RPMI8226 (cell line): ENCODE measurements around the gene TOLLIP.
"Not testable (repeated sequence)": the region's sequence is repeated elsewhere in the genome, so short reads cannot be mapped to it uniquely, and the experiment has no call there.

ENCODE experiments used
- DNase-seq: peaks from one replicate; pipeline ENCODE4 v3.0.0-alpha.2; 2015

TOLLIP gene

GRCh38 chr11:1279674-1280055 is 29.8 kb downstream of the TOLLIP start:
- DNase-seq = no peak

GRCh38 chr11:1278766-1279673 is 30.4 kb downstream of the TOLLIP start:
- no peak for DNase-seq

GRCh38 chr11:1277936-1278512 is 31.4 kb downstream of the TOLLIP start:
- DNase-seq = no peak

GRCh38 chr11:1276866-1277615 is 32.4 kb downstream of the TOLLIP start:
- no peak for DNase-seq

- DNase-seq = no peak
Measured at GRCh38 chr11:1276041-1276790, 33.2 kb downstream of the TOLLIP start.

- no peak for DNase-seq
Measured at GRCh38 chr11:1275021-1275420, 34.4 kb downstream of the TOLLIP start.

- no peak for DNase-seq
Measured at GRCh38 chr11:1274501-1274900, 34.9 kb downstream of the TOLLIP start.

GRCh38 chr11:1272531-1272930 is 36.9 kb downstream of the TOLLIP start:
- DNase-seq = no peak

- no peak for DNase-seq
Measured at GRCh38 chr11:1271927-1272326, 37.5 kb downstream of the TOLLIP start.

- DNase-seq = no peak
Measured at GRCh38 chr11:1271406-1271805, 38.0 kb downstream of the TOLLIP start.

- no peak for DNase-seq
Measured at GRCh38 chr11:1271002-1271401, 38.4 kb downstream of the TOLLIP start.

GRCh38 chr11:1270476-1270875 is 39.0 kb downstream of the TOLLIP start:
- DNase-seq = no peak

- no peak for DNase-seq
Measured at GRCh38 chr11:1269957-1270356, 39.5 kb downstream of the TOLLIP start.

- DNase-seq = no peak
Measured at GRCh38 chr11:1267441-1268100, 41.9 kb downstream of the TOLLIP start.

- not testable (repeated sequence) for DNase-seq
Measured at GRCh38 chr11:1266976-1267375, 42.5 kb downstream of the TOLLIP start.

GRCh38 chr11:1265480-1265879 is 44.0 kb downstream of the TOLLIP start:
- DNase-seq = not testable (repeated sequence)

GRCh38 chr11:1264444-1264843 is 45.0 kb downstream of the TOLLIP start:
- peak; percentile 58 for DNase-seq

GRCh38 chr11:1263010-1263409 is 46.4 kb downstream of the TOLLIP start:
- DNase-seq = no peak

- peak; percentile 87 for DNase-seq
Measured at GRCh38 chr11:1262172-1263006, 47.0 kb downstream of the TOLLIP start.

- DNase-seq = no peak
Measured at GRCh38 chr11:1261241-1262071, 48.0 kb downstream of the TOLLIP start.
